ENCODE results near the gene CASP7. TPM values are rescaled to one million over a fixed set of nuclear protein-coding genes. Genes with fewer than 3 reads are reported as not detected.

The CASP7 gene
- total RNA-seq, 1 donor from 2014 or later = 44.9 TPM

GRCh38 chr10:113732966-113733365 is 53.3 kb downstream of the CASP7 start:
- no peak overlapping the region for H3K4me3 Mint-ChIP-seq (ENCODE audit: unreplicated experiment)
- peaks cover 8% of the 10 kb centered on the region for H3K27me3 Mint-ChIP-seq (ENCODE audit: low read depth, unreplicated experiment)
- Histone ChIP-seq H3K9me3 (ENCODE audit: insufficient read depth, low read depth, low read length) (no peaks in the 10 kb centered on the region), H3K27ac (ENCODE audit: low read depth, low read length) (no peak overlapping the region), H3K27me3 (ENCODE audit: insufficient read depth, low read length) (no peaks in the 10 kb centered on the region), H4K20me1 (ENCODE audit: insufficient read depth, low read length) (no peaks in the 10 kb centered on the region), H3K4me2 (ENCODE audit: low read length) (no peak overlapping the region), H3K4me1 (ENCODE audit: insufficient read depth, low read length) (no peaks in the 10 kb centered on the region), H3K9ac (ENCODE audit: low read length) (no peak overlapping the region), H3K36me3 (ENCODE audit: insufficient read depth, low read length) (peaks cover 4% of the 10 kb centered on the region), H3K4me3 (ENCODE audit: insufficient read depth, low read depth, low read length) (no peak overlapping the region), H3K79me2 (ENCODE audit: insufficient read depth, low read length) (no peaks in the 10 kb centered on the region), H2AFZ (ENCODE audit: low read depth, low read length) (no peak overlapping the region)
- no peak for DNase-seq (ENCODE audit: low read depth)
- FAIRE-seq = no peak
- peaks cover 5% of the 10 kb centered on the region for H3K4me1 Mint-ChIP-seq (ENCODE audit: low read depth, unreplicated experiment)
- peaks cover 23% of the 10 kb centered on the region for H3K36me3 Mint-ChIP-seq (ENCODE audit: low read depth, unreplicated experiment)
- no peak overlapping the region for H3K27ac Mint-ChIP-seq (ENCODE audit: unreplicated experiment)
- no peaks in the 10 kb centered on the region for H3K9me3 Mint-ChIP-seq (ENCODE audit: unreplicated experiment)
- no peak for TF ChIP-seq EZH2 (IDR thresholded peaks at IDR 0.05; ENCODE audit: insufficient read depth, low read length)
- no peak for TF ChIP-seq CTCF (IDR thresholded peaks at IDR 0.05; ENCODE audit: insufficient read depth, low read depth, low read length)

- Mint-ChIP-seq H3K36me3 (ENCODE audit: low read depth, unreplicated experiment) (peaks cover 16% of the 10 kb centered on the region), H3K4me1 (ENCODE audit: low read depth, unreplicated experiment) (peaks cover 5% of the 10 kb centered on the region), H3K9me3 (ENCODE audit: unreplicated experiment) (no peaks in the 10 kb centered on the region), H3K4me3 (ENCODE audit: unreplicated experiment) (no peak overlapping the region), H3K27ac (ENCODE audit: unreplicated experiment) (no peak overlapping the region), H3K27me3 (ENCODE audit: low read depth, unreplicated experiment) (peaks cover 8% of the 10 kb centered on the region)
- no peak overlapping the region for H3K4me2 ChIP-seq (ENCODE audit: low read length)
- no peaks in the 10 kb centered on the region for H3K27me3 ChIP-seq (ENCODE audit: insufficient read depth, low read length)
- no peak overlapping the region for H3K4me3 ChIP-seq (ENCODE audit: insufficient read depth, low read depth, low read length)
- H3K36me3 ChIP-seq (ENCODE audit: insufficient read depth, low read length) = peaks cover 4% of the 10 kb centered on the region
- no peak for FAIRE-seq
- no peak overlapping the region for H3K27ac ChIP-seq (ENCODE audit: low read depth, low read length)
- no peak overlapping the region for H2AFZ ChIP-seq (ENCODE audit: low read depth, low read length)
- no peaks in the 10 kb centered on the region for H3K79me2 ChIP-seq (ENCODE audit: insufficient read depth, low read length)
- no peaks in the 10 kb centered on the region for H3K4me1 ChIP-seq (ENCODE audit: insufficient read depth, low read length)
- no peak for TF ChIP-seq EZH2 (IDR thresholded peaks at IDR 0.05; ENCODE audit: insufficient read depth, low read length)
- H4K20me1 ChIP-seq (ENCODE audit: insufficient read depth, low read length) = no peaks in the 10 kb centered on the region
- no peak for DNase-seq (ENCODE audit: low read depth)
- H3K9me3 ChIP-seq (ENCODE audit: insufficient read depth, low read depth, low read length) = no peaks in the 10 kb centered on the region
- no peak overlapping the region for H3K9ac ChIP-seq (ENCODE audit: low read length)
Measured at GRCh38 chr10:113733635-113734034, 53.9 kb downstream of the CASP7 start.

GRCh38 chr10:113735913-113736312 is 56.2 kb downstream of the CASP7 start:
- H3K27ac ChIP-seq (ENCODE audit: low read depth, low read length) = no peak overlapping the region
- no peak overlapping the region for H3K9ac ChIP-seq (ENCODE audit: low read length)
- no peak overlapping the region for H3K4me2 ChIP-seq (ENCODE audit: low read length)
- DNase-seq (ENCODE audit: low read depth) = no peak
- no peak overlapping the region for H3K4me3 ChIP-seq (ENCODE audit: insufficient read depth, low read depth, low read length)
- peaks cover 2% of the 10 kb centered on the region for H3K27me3 ChIP-seq (ENCODE audit: insufficient read depth, low read length)
- Mint-ChIP-seq H3K9me3 (ENCODE audit: unreplicated experiment) (peaks cover 2% of the 10 kb centered on the region), H3K27me3 (ENCODE audit: low read depth, unreplicated experiment) (peaks cover 11% of the 10 kb centered on the region), H3K4me3 (ENCODE audit: unreplicated experiment) (no peak overlapping the region), H3K4me1 (ENCODE audit: low read depth, unreplicated experiment) (peaks cover 5% of the 10 kb centered on the region), H3K27ac (ENCODE audit: unreplicated experiment) (no peak overlapping the region), H3K36me3 (ENCODE audit: low read depth, unreplicated experiment) (peaks cover 4% of the 10 kb centered on the region)
- no peak overlapping the region for H2AFZ ChIP-seq (ENCODE audit: low read depth, low read length)
- H3K79me2 ChIP-seq (ENCODE audit: insufficient read depth, low read length) = no peaks in the 10 kb centered on the region
- no peak for FAIRE-seq
- no peaks in the 10 kb centered on the region for H4K20me1 ChIP-seq (ENCODE audit: insufficient read depth, low read length)
- TF ChIP-seq CTCF (IDR thresholded peaks at IDR 0.05; ENCODE audit: insufficient read depth, low read depth, low read length) (no peak), EZH2 (IDR thresholded peaks at IDR 0.05; ENCODE audit: insufficient read depth, low read length) (no peak)
- H3K36me3 ChIP-seq (ENCODE audit: insufficient read depth, low read length) = no peaks in the 10 kb centered on the region
- H3K9me3 ChIP-seq (ENCODE audit: insufficient read depth, low read depth, low read length) = no peaks in the 10 kb centered on the region
- H3K4me1 ChIP-seq (ENCODE audit: insufficient read depth, low read length) = no peaks in the 10 kb centered on the region
